K562 (cell line): ENCODE data around the gene RPL22L1. TPM values are rescaled to one million over a fixed set of nuclear protein-coding genes. Genes with fewer than 3 reads are reported as not detected.

Source experiments
- CEBPB ChIP-seq: fragments of 450-650 bp; IDR thresholded peaks from 2 replicates; pipeline ENCODE4 v1.6.1; 2016; ENCODE audit warnings: missing genetic modification characterization, missing compliant biosample characterization
- MAFG ChIP-seq: fragments of 450-650 bp; conservative IDR thresholded peaks from 2 replicates; pipeline ENCODE4 v1.6.1; 2016; ENCODE audit warnings: missing genetic modification characterization, missing compliant biosample characterization
- MEF2D ChIP-seq: conservative IDR thresholded peaks from 2 replicates; pipeline ENCODE4 v1.6.1; 2016; ENCODE audit warnings: low read depth, missing genetic modification characterization, missing compliant biosample characterization
- NKRF ChIP-seq: fragments of 450-650 bp; IDR thresholded peaks from 2 replicates; pipeline ENCODE4 v1.6.1; 2016; ENCODE audit warnings: borderline replicate concordance
- PML ChIP-seq: IDR thresholded peaks from 2 replicates; pipeline ENCODE4 v1.6.1; 2012; ENCODE audit warnings: low read length, inconsistent platforms
- XRCC5 ChIP-seq: fragments of 200-400 bp; formaldehyde crosslinking; IDR thresholded peaks from 2 replicates; pipeline ENCODE4 v1.6.1; 2017; ENCODE audit warnings: low read depth, mild to moderate bottlenecking, low read length
- ZNF143 ChIP-seq: sonication (generic); formaldehyde crosslinking; IDR thresholded peaks from 2 replicates; pipeline ENCODE4 v1.9.0; 2022; ENCODE audit warnings: mild to moderate bottlenecking, missing genetic modification reagents
- polyA plus RNA-seq, 8 experiments: library from polyadenylated mRNA; depleted of rRNA in 4 of 8; stranded (reverse) in 5 of 8; unstranded in 3 of 8; fragments of >200 nt; fragmentation: Nextera tagmentation in 2 of 8; fragmentation: Illumina TruSeq in 1 of 8; extraction: Ambion mirVana in 2 of 8; extraction: Trizol in 1 of 8; gene quantifications; 2 replicates each; pipeline versions ENCODE4 v1.2.1 to v1.2.3, GENCODE V29; 2011 to 2014; ENCODE audit warnings: inconsistent platforms in 1 of 8, missing spikeins in 1 of 8
- total RNA-seq, 7 experiments: library from RNA; depleted of rRNA in 6 of 7; stranded (reverse); fragments of >200 nt in 6 of 7; fragmentation: Illumina TruSeq in 2 of 7; extraction: Trizol in 2 of 7; gene quantifications; 2 replicates each; pipeline versions ENCODE4 v1.2.1 to v1.2.3, GENCODE V29; 2011 to 2021; ENCODE audit warnings: low replicate concordance in 1 of 7
- TF ChIP-seq, protein P1 (sequence below): fragments of 250-450 bp; sonication (Bioruptor Pico); IDR thresholded peaks from 2 replicates; pipeline ENCODE4 v1.5.1; 2021; ENCODE audit warnings: mild to moderate bottlenecking
- TF ChIP-seq, protein P2 (sequence below): fragments of 250-450 bp; sonication (Bioruptor Pico); IDR thresholded peaks from 2 replicates; pipeline ENCODE4 v1.4.0; 2020; ENCODE audit warnings: mild to moderate bottlenecking

The RPL22L1 gene
- total and polyA plus RNA-seq, 9 of the 15 experiments (the other 6 are each of a cell fraction or from before 2014, with no cell fraction given), result 53.9 to 198 (median 108) TPM

- TF ChIP-seq NKRF (no peak), ZNF143 (CRISPR knock-in tag) (0 out of 2 replicates have a peak, but pooled peaks have one; percentile 6), XRCC5 (0 out of 2 replicates have a peak, but pooled peaks have one; percentile 3), CEBPB (tag) (peak; percentile 92), MAFG (tag) (peak; percentile 21; the same call in 1 of the 2 replicates), MEF2D (no peak), PML (no peak)
- TF ChIP-seq, protein P1, sequence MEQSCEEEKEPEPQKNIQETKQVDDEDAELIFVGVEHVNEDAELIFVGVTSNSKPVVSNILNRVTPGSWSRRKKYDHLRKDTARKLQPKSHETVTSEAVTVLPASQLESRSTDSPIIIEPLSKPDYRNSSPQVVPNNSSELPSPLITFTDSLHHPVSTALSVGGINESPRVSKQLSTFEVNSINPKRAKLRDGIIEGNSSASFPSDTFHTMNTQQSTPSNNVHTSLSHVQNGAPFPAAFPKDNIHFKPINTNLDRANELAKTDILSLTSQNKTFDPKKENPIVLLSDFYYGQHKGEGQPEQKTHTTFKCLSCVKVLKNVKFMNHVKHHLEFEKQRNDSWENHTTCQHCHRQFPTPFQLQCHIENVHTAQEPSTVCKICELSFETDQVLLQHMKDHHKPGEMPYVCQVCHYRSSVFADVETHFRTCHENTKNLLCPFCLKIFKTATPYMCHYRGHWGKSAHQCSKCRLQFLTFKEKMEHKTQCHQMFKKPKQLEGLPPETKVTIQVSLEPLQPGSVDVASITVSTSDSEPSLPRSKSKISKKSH, result no peak
- TF ChIP-seq, protein P2, sequence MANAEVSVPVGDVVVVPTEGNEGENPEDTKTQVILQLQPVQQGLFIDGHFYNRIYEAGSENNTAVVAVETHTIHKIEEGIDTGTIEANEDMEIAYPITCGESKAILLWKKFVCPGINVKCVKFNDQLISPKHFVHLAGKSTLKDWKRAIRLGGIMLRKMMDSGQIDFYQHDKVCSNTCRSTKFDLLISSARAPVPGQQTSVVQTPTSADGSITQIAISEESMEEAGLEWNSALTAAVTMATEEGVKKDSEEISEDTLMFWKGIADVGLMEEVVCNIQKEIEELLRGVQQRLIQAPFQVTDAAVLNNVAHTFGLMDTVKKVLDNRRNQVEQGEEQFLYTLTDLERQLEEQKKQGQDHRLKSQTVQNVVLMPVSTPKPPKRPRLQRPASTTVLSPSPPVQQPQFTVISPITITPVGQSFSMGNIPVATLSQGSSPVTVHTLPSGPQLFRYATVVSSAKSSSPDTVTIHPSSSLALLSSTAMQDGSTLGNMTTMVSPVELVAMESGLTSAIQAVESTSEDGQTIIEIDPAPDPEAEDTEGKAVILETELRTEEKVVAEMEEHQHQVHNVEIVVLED, result no peak
These were observed 39.3 kb upstream of the RPL22L1 start (continued) for GRCh38 chr3:170909129-170909903.
